GM19455 (cell line): Measurements from ENCODE around the gene CSRNP3.
"Not testable (repeated sequence)": the region's sequence is repeated elsewhere in the genome, so short reads cannot be mapped to it uniquely, and the experiment has no call there.

ENCODE experiments used
- ATAC-seq: cut with Tn5 transposase; IDR thresholded peaks from one replicate; pipeline ENCODE4 v1.9.1; 2021; ENCODE audit not compliant: unreplicated experiment

CSRNP3 gene

DNA sequence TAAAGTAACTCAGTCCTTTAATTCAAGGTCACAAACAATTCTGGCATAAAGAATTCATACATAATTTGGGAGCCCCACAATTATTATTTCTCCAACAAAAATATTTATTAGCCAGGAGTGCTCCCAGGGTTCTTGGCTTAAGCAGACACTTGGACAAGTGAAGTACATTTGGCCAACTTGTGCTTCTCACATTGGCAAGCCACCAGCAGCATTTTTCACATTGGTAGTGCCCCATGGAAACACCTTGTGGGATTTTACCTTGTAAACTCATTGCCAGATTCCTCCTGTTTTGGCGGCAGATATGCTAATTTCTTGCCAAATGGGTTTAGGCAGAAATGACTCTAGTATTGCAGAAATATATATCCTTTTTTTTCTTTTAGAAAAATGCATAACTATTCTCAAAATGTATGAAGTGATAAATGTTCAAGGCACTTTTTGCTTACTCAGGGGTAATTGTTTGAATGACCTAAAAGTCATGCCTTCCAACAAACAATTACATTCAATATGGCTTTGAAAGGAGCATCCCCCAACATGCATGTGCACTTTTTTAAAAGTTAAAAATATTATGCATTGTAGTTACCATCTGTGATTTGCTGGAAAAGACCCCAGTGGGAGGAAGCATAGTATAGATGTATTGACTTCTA, 113.5 kb downstream of the CSRNP3 start:
- no peak for ATAC-seq

DNA sequence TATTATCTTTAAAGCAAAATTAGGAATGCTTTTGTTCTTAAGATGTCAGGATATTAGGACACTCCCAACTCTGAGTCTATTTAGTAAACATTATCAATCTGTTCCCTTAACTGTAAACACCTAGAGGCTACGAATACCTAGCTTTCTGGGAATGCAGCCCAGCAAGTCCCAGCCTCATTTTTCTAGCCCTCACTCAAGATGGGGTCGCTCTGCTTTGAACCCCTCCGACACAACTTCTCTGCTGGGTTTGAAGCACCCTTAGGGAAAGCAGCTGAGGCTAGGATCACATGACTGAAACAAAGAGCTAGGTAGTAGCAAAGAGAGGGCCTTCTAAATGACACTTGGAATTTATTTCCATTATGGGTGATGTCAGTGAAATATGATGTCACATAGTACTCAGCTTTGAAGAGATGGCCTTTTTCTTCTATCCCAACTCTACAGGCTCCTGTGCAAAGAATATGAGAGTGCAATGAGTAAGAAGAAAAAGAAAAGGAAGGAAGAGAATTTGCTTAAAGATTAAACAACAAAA, 114.7 kb downstream of the CSRNP3 start:
- ATAC-seq: no peak

DNA sequence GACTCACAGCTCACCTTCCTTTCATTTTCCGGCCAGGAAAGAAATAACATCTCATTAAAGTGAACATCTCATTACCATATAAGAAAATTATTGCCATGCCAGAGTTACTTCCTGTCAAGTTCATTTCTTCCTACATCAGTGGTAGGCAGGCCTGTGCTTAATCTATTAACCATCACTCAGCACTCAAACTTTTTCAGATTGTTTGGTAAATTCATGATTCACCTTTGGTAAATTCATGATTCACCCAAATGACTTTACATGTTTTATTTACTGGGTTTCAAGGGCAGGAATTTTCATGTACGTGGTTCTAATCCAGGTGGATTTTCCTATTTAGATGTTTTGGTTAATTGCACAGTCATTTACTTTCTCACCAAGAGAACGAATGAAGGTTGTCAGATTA, 116.5 kb downstream of the CSRNP3 start:
- no peak for ATAC-seq

DNA sequence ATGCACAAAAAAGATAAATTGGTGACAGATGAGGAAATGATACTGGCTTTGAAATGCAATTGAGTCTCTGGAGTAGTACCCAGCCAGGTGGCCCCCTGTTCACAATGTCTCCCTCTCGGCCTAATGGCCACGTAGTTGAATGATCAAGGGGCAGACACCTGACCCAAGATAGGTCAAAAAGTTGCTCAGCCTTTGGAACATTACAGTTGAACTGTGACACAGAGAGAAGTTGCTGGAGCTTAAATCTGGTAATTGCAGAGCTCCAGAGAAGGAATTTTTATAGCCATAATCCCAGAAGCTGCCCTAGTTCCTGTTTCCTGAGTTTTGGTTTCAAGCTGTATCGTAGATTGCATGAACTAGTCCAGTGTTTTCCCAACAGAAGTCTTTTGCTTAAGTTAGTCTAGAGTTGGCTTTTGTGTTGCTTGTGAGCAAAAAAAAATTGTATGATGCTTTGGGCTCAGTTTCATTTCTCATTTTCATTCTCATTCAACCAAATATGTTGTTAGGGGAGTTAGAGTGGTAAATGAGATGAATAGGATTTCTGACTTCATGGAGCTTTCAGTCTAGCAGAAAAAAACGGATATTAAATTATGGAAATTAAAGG, 117.9 kb downstream of the CSRNP3 start:
- peak; percentile 78 for ATAC-seq

DNA sequence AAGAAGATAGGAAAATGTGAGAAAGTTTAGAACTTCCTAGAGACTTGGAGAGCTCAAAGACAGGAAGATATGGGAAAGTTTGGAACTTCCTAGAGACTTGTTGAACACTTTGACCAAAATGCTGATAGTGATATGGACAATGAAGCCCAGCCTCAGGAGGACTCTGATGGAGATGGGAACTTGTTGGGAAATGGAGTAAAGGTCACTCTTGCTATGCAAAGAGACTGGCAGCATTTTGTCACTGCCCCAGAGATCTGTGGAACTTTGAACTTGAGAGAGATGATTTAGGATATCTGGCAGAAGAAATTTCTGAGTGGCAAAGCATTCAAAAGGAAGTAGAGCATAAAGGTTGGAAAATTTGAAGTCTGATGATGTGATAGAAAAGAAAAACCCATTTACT, 121.5 kb downstream of the CSRNP3 start:
- not testable (repeated sequence) for ATAC-seq

DNA sequence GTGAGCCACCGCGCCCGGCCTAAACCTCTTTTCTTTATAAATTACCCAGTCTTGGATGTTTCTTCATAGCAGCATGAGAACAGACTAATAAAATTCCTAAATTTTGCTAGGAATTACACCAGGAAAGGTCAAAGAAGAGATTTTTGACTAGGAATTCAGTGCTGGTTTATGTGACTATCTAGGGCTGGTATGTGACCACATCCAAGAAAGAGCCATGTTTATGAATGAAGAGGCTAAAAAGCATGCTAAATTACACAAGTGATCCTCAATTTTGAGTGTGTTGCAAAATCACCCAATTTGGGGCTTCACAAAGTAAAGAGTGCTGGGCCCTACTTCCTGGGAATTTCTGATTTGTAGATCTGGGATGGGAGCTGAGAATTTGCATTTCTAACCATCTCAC, 123.6 kb downstream of the CSRNP3 start:
- ATAC-seq: no peak

DNA sequence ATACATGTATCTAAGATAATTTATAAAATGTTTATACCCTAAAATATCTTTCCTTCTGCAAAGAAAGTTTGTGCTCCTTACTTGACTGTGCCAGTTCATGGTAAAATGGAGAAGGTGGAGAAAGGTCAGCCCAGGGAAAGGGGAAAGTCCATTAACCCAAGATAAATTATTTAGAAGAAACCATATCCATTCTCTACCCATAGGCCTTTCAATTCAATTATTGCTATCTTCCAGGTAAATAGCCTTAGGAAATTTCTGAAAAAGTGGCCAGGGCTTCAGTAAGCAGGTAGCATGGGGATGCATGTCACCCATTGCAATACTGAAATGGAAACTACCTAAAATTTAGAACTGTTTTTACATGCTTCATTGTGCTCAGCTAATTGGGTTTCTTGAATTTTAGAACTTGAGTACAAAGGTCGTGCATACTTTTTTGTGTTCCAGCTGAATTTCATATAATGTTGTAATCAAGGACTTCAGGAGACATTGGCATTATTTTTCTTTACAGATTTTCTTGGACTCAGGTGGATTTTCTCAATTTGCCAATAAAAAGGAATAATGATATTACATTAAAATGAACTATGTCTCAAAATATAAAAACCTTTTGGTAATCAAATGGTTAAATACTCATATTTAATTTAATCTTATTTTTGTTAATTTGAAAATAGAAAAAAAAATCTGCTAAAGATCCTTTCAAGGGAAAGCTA, 124.9 kb downstream of the CSRNP3 start:
- ATAC-seq: no peak

DNA sequence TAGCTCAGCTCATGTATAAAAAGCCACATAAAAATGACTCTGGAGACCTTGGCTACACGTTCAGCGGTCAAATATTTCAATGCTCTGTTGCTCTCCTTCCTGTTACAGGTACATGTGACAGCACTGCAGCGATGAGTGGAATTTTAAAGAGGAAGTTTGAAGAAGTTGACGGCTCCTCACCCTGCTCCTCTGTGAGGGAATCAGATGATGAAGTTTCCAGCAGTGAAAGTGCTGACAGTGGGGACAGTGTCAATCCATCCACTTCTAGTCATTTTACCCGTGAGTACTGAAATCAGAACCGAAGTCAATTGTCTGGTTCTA, 125.4 kb downstream of the CSRNP3 start:
- peak; percentile 71 for ATAC-seq

DNA sequence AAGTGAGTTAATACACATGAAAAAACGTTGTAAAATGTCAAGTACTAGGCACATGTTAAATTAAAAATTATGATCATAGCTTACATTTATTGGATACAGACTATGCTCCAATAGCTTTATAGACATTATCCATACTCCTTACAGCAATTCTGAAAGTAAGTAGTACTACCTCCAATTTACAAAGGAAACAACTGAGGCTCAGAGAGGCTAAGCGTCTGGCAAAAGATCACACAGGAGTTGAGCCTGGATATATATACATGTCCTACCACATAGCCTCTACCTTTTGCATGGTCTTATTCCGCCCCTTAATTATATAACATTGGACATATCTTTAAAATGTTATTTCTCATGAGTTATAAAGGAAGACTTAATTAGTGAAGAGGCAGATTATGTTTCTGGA, 127.3 kb downstream of the CSRNP3 start:
- ATAC-seq: no peak

DNA sequence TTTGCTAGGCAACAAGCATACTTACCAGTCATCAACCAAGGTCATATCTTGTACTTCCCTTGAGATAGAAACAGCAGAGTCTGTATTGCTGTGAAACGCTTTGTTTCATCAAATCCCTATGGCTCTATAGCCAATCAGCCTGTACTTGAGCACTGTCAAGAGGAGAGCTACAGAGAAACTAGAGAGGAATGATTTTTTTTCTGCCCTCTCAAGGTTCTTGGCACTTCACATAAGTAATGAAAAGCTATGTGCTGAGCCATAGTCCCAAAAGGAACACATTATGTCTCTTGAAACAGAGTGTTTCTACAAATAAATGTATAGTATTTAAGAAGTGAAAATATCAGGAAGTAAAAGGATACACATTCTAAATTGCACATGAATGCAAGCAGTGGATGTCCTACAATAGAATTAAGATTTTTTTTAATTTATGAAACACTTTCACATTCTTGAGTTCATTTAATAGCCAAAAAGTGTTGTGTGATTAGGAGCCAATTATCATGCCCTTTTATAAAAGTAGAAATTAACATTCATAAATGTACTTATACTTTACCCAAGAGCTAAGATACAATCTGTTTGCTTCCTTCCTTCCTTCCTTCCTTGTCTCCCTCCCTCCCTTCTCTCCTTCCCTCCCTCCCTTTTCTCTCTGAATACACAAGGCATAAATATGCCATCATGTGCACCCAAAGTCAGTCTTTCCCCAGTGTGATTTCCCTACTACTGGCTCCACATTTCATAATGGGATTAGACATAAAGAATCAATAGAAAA, 131.8 kb downstream of the CSRNP3 start:
- ATAC-seq: no peak

DNA sequence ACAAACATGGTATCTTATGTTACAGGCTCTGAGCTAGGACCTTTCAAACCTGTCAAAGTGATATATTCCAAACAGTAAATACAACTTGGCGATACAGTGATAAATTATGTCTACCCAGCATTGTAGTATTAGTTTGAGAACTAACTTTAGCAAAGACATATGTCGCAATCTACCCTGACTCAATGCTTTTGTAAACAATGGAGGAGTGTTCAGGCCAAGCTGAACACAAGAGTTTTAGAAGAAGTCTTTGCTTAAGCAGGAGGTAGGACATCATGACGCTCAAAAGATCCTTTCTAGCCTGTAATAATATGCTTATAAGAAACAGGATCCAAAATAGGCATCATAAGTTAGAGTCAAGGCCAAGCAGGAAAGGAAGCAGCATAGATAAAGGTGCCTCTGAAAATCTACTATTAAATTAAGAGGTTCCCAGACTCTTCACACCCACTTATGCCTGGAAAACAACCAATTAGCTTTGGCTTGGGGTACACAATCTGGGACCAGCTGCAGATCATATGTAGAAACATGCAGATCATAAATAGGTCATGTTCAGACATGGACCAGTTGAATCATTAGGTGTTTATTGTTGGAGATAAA, 132.5 kb downstream of the CSRNP3 start:
- ATAC-seq: no peak

DNA sequence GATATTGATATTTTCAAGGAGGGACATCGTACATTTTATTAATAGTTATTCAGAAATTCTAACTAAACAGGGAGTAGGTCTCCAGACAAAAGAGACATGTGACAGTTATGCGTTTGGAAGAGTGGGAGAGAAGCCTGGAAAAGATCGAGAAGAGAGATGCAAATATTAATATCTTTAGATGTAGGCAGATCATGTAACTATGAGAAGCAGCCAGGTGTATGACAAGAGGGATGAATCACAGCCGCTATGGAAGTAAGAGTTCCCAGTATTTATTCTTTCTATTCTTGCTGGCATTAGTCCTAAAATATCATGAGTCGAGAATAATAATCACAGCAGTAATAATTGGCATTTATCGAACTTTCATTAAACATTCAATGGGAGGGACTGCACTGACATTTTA, 140.2 kb downstream of the CSRNP3 start:
- ATAC-seq: no peak

DNA sequence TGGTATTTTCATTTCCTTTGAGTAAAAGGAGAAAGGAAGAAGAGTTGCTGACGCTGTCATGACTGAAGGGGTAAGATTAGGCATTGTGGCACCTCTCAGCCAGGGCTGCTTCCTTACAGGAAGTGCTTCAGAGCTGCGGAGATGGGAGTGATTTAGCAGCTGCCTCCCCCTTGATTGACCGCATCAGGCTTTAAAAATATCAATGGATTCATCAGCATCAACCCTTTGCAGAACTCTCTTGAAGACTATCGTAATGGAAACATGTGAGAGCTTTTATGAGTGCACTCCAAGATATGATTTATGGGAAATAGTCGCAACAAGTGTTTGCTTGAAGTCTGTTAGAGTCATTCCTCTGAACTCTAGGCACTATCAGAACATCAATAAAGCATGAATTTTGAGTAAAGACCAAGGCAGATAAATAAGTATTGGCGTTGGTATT, 141.1 kb downstream of the CSRNP3 start:
- no peak for ATAC-seq

DNA sequence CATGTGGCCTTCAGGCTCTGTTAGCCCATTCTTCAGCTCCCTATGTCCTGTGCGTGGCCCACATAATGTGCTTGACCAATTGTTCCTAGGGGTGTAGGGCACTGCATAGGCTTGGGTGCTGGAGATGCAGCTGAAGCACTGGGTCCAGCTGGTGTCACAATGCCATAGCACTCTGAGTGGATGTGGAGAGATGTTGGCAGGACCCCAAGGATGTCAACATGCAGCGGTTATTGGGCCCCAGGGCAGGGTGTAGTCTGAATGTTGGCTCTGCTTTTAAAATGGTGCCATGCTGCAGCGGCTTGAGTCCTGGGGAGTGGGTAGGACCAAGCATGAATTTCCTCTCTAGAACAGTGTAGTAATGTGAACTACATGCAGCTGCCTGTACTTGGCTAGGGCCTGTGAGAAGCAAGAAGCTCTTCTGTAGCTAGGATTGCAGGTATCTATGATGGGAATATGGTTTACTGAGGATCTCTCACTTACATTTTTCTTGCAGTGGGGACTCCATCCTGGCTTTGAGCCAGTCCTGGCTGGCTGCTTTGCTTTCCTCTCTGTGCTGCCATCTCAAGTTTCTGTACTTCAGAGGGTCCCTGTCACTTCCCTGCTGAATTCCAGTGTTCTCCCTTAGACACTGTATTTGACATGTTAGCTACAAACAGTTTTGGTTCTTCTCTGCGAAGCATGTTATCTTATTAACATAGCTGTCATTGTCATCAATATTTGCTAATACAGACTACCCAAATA, 148.4 kb downstream of the CSRNP3 start:
- ATAC-seq: no peak

DNA sequence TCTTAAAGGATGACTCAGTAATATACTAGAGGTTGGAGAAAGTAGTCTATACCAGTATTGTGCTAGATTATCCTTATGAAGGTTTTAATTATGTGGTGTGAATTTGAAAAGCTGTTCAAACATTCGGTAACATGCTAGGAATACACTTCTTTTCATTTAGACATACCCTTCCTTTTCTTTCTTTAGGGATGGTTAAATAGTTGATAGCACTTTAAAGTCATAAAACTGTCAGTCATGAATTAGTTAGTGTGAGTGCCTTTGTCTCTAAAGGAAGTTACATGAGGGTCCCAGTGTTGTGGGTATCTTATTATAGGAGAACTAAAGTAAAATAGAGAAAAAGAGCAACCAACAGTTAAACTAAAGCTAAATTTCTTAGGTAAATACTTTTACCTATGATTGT, 149.3 kb downstream of the CSRNP3 start:
- no peak for ATAC-seq

DNA sequence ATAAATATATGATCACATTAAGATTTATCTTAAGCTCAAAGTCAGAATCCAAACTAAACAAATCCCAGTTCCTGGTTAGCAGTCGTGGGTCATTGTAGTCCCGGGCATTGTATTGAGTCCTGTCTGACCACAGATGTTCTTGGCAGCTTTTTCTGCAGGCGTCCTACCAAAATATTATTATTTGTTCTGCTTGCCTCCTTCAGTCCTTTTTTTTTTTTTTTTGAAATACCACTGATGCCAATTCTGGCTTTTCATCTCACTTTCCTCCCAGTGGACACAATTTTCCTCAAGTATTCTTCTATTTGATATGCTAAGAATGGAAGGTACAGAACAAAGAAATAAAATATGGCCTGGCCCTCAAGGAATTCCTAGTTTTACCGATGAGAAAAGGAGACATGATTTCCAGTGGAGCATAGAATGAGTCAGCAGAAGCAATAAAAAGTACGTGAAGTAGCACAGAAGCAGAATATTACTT, 151.6 kb downstream of the CSRNP3 start:
- ATAC-seq: no peak

DNA sequence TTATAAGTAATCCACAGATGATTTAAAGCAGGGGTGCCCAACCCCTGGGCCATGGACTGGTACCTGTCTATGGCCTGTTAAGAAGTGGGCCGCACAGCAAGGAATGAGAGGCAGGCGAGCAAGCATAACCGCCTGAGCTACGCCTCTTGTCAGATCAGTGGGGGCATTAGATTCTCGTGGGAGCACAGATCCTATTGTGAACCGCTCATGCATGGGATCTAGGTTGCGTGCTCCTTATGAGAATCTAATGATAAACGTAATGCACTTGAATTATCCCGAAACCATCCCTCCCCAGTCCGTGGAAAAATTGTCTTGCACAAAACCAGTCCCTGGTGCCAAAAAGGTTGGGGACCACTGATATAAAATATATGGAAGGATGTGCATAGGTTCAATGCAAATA, 153.7 kb downstream of the CSRNP3 start:
- no peak for ATAC-seq

DNA sequence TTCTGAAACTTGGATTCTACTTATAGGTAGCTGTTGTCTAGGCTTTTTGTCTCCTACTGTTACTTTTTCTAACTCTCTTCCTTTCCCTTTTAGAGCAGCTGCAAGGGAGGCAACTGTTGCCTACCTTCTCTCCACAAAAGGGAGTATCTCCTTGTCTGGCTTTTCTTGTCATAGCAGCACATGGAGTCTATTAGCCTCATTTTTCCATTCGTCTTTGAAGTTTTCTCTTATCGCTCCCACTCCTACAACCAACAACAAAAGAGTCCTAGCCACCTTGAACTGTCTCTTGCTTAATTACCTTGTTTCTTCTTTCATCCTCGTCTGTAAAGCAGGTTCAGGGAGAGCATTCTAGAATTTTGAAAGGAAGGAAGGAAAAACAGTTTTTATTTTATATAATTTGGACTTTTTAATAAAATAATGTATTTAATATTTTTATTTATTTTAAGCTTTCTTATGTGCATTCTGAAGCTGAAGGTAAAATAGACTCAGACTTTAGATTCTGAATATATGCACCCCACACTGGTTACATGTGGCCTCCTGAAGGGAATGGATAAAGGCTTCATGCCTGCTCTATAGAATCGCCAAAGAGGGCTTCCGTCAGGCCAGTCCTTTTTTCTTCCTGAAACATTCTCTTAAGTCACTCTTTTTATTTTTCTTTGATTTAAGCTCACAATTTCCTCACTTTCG, 154.4 kb downstream of the CSRNP3 start:
- no peak for ATAC-seq

DNA sequence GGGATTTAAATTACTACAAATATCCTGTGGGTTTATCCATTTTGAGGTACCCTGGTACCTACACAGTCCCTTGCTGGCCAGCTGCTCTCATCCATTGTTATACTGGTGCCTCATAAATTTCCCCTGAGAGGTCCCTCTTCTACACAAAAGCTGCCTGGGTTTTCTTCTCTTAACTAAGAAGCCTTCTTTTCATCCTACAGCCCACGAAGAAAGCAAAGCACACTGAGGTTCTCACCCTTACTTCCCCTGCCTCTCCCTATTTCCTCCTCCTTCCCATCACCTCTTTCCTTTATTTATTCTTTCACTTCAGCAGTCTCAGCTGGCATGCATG, 154.9 kb downstream of the CSRNP3 start:
- ATAC-seq: no peak

DNA sequence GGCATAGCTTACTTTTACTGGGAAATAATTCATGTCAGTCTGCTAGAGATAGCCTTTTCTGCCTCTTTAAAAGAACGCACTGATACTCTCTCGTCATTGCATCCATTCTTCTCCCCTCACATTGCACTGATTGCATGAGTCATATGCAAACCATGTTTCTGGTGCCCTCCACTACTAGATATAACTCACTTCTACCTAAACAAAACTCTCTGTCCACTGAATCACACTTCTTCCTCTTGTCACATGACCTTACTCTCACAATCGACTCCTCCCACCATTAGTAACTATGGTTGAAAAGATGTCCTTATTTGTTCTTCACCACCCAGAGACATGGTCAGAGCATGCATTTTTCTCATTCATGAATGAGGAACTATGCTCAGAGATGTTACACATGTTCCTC, 158.0 kb downstream of the CSRNP3 start:
- ATAC-seq: no peak
